Naive thymus-derived CD4-positive, alpha-beta T cell (primary cell): ENCODE results near the gene GCSH. TPM values are rescaled to one million over a fixed set of nuclear protein-coding genes. Genes with fewer than 3 reads are reported as not detected.

Experiments
- ATAC-seq: fragments of 150-1000 bp; cut with Tn5 transposase; 2 replicates; pipeline ENCODE4 v1.10.0; 2021; ENCODE audit warnings: mild to moderate bottlenecking, moderate library complexity
- CTCF ChIA-PET: fragments of 350-600 bp; sonication (Branson Sonifier 250); formaldehyde crosslinking; loops from one replicate; lab custom pipeline; 2021; ENCODE audit warnings: antibody characterized with exemption; lab: Charles Lee
- POLR2A ChIA-PET: fragments of 350-600 bp; sonication (Branson Sonifier 250); formaldehyde crosslinking; loops from one replicate; lab custom pipeline; 2021; ENCODE audit warnings: antibody characterized with exemption, inconsistent platforms; lab: Charles Lee
- DNase-seq, 9 donors: peaks; one replicate each; pipeline versions ENCODE4 v3.0.0 to v3.0.0-alpha.2; 2020 to 2022; ENCODE audit warnings: mixed read lengths in 1 of 9
- H3K27ac ChIP-seq: one replicate; pipeline ENCODE4 v1.7.0; 2013; ENCODE audit warnings: mild to moderate bottlenecking, low read depth, low read length, moderate library complexity
- H3K27me3 ChIP-seq, 2 donors: one replicate each; pipeline ENCODE4 v1.7.0; 2013; ENCODE audit warnings: low read length in 2 of 2, mild to moderate bottlenecking in 2 of 2, moderate library complexity in 2 of 2; ENCODE audit not compliant: control insufficient read depth in 2 of 2, insufficient read depth in 2 of 2
- H3K36me3 ChIP-seq, 3 experiments: 1 replicate in 2 of 3; 2 replicates in 1 of 3; pipeline ENCODE4 v1.7.0; 2013; ENCODE audit warnings: low read length in 3 of 3, mild to moderate bottlenecking in 3 of 3, moderate library complexity in 1 of 3; ENCODE audit not compliant: insufficient read depth in 3 of 3, control insufficient read depth in 2 of 3
- H3K4me1 ChIP-seq, 2 donors: one replicate each; pipeline ENCODE4 v1.7.0; 2013; ENCODE audit warnings: low read length in 2 of 2, mild to moderate bottlenecking in 2 of 2, moderate library complexity in 1 of 2; ENCODE audit not compliant: control insufficient read depth in 2 of 2, insufficient read depth in 2 of 2
- H3K4me3 ChIP-seq: 2 replicates; pipeline ENCODE4 v1.7.0; 2013; ENCODE audit warnings: mild to moderate bottlenecking, low read length
- H3K9me3 ChIP-seq, 3 experiments: 1 replicate in 2 of 3; 2 replicates in 1 of 3; pipeline ENCODE4 v1.7.0; 2013; ENCODE audit warnings: low read length in 3 of 3; ENCODE audit not compliant: control insufficient read depth in 2 of 3
- H3K27ac Mint-ChIP-seq, 9 donors: one replicate each; pipeline ENCODE4 v1.8.0; 2020 to 2022; ENCODE audit warnings: mixed read lengths in 9 of 9, mild to moderate bottlenecking in 8 of 9, moderate library complexity in 5 of 9, inconsistent platforms in 2 of 9
- H3K27me3 Mint-ChIP-seq, 5 donors: one replicate each; pipeline ENCODE4 v1.8.0; 2021 to 2022; ENCODE audit warnings: mixed read lengths in 5 of 5, mild to moderate bottlenecking in 1 of 5
- H3K36me3 Mint-ChIP-seq, 5 donors: one replicate each; pipeline ENCODE4 v1.8.0; 2020 to 2022; ENCODE audit warnings: mixed read lengths in 5 of 5, mild to moderate bottlenecking in 3 of 5, inconsistent platforms in 1 of 5
- H3K4me1 Mint-ChIP-seq, 7 donors: one replicate each; pipeline ENCODE4 v1.8.0; 2020 to 2022; ENCODE audit warnings: mixed read lengths in 7 of 7, mild to moderate bottlenecking in 3 of 7, inconsistent platforms in 1 of 7
- H3K4me3 Mint-ChIP-seq, 10 donors: one replicate each; pipeline ENCODE4 v1.8.0; 2020 to 2022; ENCODE audit warnings: mild to moderate bottlenecking in 10 of 10, mixed read lengths in 10 of 10, moderate library complexity in 6 of 10, inconsistent platforms in 2 of 10
- H3K9me3 Mint-ChIP-seq, 11 donors: one replicate each; pipeline ENCODE4 v1.8.0; 2020 to 2022; ENCODE audit warnings: mixed read lengths in 11 of 11, mild to moderate bottlenecking in 4 of 11, inconsistent platforms in 1 of 11, moderate library complexity in 1 of 11
- intact Hi-C, 2 donors: fragments of 100-400 bp; cut with micrococcal nuclease; formaldehyde crosslinking; loops; one replicate each; pipeline ENCODE4 v1.15.1; 2023
- polyA plus RNA-seq, 2 donors: library from polyadenylated mRNA; unstranded; fragments of 300-500 nt; fragmentation: Illumina TruSeq; gene quantifications; one replicate each; pipeline ENCODE4 v1.2.3, GENCODE V29; 2021
- total RNA-seq, 6 experiments: library from RNA in 5 of 6; stranded (reverse) in 5 of 6; gene quantifications; 1 replicate in 5 of 6; 2 replicates in 1 of 6; pipeline ENCODE4 v1.2.3 and lab custom pipeline; 2021 to 2026

Gene GCSH
- total and polyA plus RNA-seq, 7 experiments from 2014 or later, result 1.5 to 10.7 (median 5.5) TPM

- H3K27me3 Mint-ChIP-seq, result peaks cover 0 to 2% (median 0%) of the 10 kb centered on the region in 5 donors
- Histone ChIP-seq H3K27ac (no peak overlapping the region), H3K4me3 (no peak overlapping the region), H3K9me3 (no peaks in the 10 kb centered on the region), H3K36me3 (no peaks in the 10 kb centered on the region), H3K27me3 (no peaks in the 10 kb centered on the region), H3K4me1 (no peaks in the 10 kb centered on the region)
- H3K27ac Mint-ChIP-seq, result no peak overlapping the region
- ChIA-PET CTCF (no interaction called here), POLR2A (no interaction called here)
- DNase-seq, result no peak
- no peaks in the 10 kb centered on the region for H3K36me3 Mint-ChIP-seq
- intact Hi-C loops, result no loop called here
- no peak for ATAC-seq
- H3K4me3 Mint-ChIP-seq, result no peak overlapping the region
- H3K9me3 Mint-ChIP-seq, result no peaks in the 10 kb centered on the region
- H3K4me1 Mint-ChIP-seq, result peaks cover 0 to 7% (median 0%) of the 10 kb centered on the region in 7 donors
Observed at GRCh38 chr16:81061871-81062608, 34.2 kb downstream of the GCSH start.

GRCh38 chr16:81061307-81061640, 34.9 kb downstream of the GCSH start:
- Mint-ChIP-seq H3K27ac (no peak overlapping the region), H3K4me1 (no peaks in the 10 kb centered on the region)
- ATAC-seq, result no peak

GRCh38 chr16:81060576-81061306, 35.5 kb downstream of the GCSH start:
- no peak overlapping the region for H3K4me3 Mint-ChIP-seq
- Histone ChIP-seq H3K27me3 (no peaks in the 10 kb centered on the region), H3K9me3 (no peaks in the 10 kb centered on the region), H3K4me1 (no peaks in the 10 kb centered on the region), H3K36me3 (no peaks in the 10 kb centered on the region), H3K27ac (no peak overlapping the region), H3K4me3 (no peak overlapping the region)
- no peaks in the 10 kb centered on the region for H3K27me3 Mint-ChIP-seq
- H3K27ac Mint-ChIP-seq, result no peak overlapping the region
- ChIA-PET POLR2A (no interaction called here), CTCF (no interaction called here)
- no peaks in the 10 kb centered on the region for H3K36me3 Mint-ChIP-seq
- ATAC-seq (no peak), DNase-seq (no peak)
- peaks cover 0 to 1% (median 0%) of the 10 kb centered on the region in 11 donors for H3K9me3 Mint-ChIP-seq
- intact Hi-C loops, result no loop called here
- no peaks in the 10 kb centered on the region for H3K4me1 Mint-ChIP-seq

More at GRCh38 chr16:81061307-81061640, 34.9 kb downstream of the GCSH start:
- Mint-ChIP-seq H3K27me3 (no peaks in the 10 kb centered on the region), H3K36me3 (no peaks in the 10 kb centered on the region), H3K9me3 (no peaks in the 10 kb centered on the region), H3K4me3 (no peak overlapping the region)
- Histone ChIP-seq H3K4me1 (no peaks in the 10 kb centered on the region), H3K27ac (no peak overlapping the region), H3K27me3 (no peaks in the 10 kb centered on the region), H3K36me3 (no peaks in the 10 kb centered on the region), H3K4me3 (no peak overlapping the region), H3K9me3 (no peaks in the 10 kb centered on the region)
- CTCF ChIA-PET, result no interaction called here
- intact Hi-C loops, result no loop called here
- no peak for DNase-seq
- POLR2A ChIA-PET, result no interaction called here

- no peak for ATAC-seq
- CTCF ChIA-PET, result no interaction called here
- POLR2A ChIA-PET, result no interaction called here
Observed at GRCh38 chr16:81053761-81054160, 42.4 kb downstream of the GCSH start.

GRCh38 chr16:81042821-81043220, 53.4 kb downstream of the GCSH start:
- no peaks in the 10 kb centered on the region for H3K9me3 ChIP-seq
- H3K36me3 Mint-ChIP-seq, result peaks cover 5 to 46% (median 37%) of the 10 kb centered on the region in 5 donors
- H3K27ac ChIP-seq, result no peak overlapping the region
- H3K27me3 Mint-ChIP-seq, result no peaks in the 10 kb centered on the region
- H3K27ac Mint-ChIP-seq, result peak overlapping the region in 2 of 9 donors; percentile 2 to 47
- no peak overlapping the region for H3K4me3 Mint-ChIP-seq
- CTCF ChIA-PET, result no interaction called here
- no peaks in the 10 kb centered on the region for H3K27me3 ChIP-seq
- no peak overlapping the region for H3K4me3 ChIP-seq
- peaks cover 6 to 32% (median 20%) of the 10 kb centered on the region in 7 donors for H3K4me1 Mint-ChIP-seq
- H3K36me3 ChIP-seq, result peaks cover 10 to 36% (median 12%) of the 10 kb centered on the region in 3 experiments
- POLR2A ChIA-PET, result no interaction called here
- H3K9me3 Mint-ChIP-seq, result peaks cover 0 to 9% (median 0%) of the 10 kb centered on the region in 11 donors
- ATAC-seq (no peak), DNase-seq (no peak)
- H3K4me1 ChIP-seq, result peaks cover 2 to 10% of the 10 kb centered on the region in 2 donors
- intact Hi-C loops, result no loop called here

More at GRCh38 chr16:81053761-81054160, 42.4 kb downstream of the GCSH start:
- Histone ChIP-seq H3K4me3 (no peak overlapping the region), H3K4me1 (no peaks in the 10 kb centered on the region), H3K27ac (no peak overlapping the region), H3K36me3 (no peaks in the 10 kb centered on the region), H3K9me3 (peaks cover 0 to 9% (median 5%) of the 10 kb centered on the region in 3 experiments), H3K27me3 (no peaks in the 10 kb centered on the region)
- intact Hi-C loops, result no loop called here
- H3K27me3 Mint-ChIP-seq, result peaks cover 0 to 6% (median 0%) of the 10 kb centered on the region in 5 donors
- no peak overlapping the region for H3K27ac Mint-ChIP-seq
- H3K4me1 Mint-ChIP-seq, result no peaks in the 10 kb centered on the region
- no peak for DNase-seq
- no peak overlapping the region for H3K4me3 Mint-ChIP-seq
- H3K9me3 Mint-ChIP-seq, result peaks cover 5 to 20% (median 15%) of the 10 kb centered on the region in 11 donors
- H3K36me3 Mint-ChIP-seq, result peaks cover 5 to 12% (median 10%) of the 10 kb centered on the region in 5 donors

- peak overlapping the region in 3 of 9 donors; percentile 10 to 65 (median 59) for H3K27ac Mint-ChIP-seq
- no peaks in the 10 kb centered on the region for H3K27me3 ChIP-seq
- H3K27me3 Mint-ChIP-seq, result no peaks in the 10 kb centered on the region
- intact Hi-C loops, result no loop called here
- DNase-seq (no peak), ATAC-seq (no peak)
- ChIA-PET POLR2A (no interaction called here), CTCF (no interaction called here)
- no peak overlapping the region for H3K27ac ChIP-seq
- peaks cover 5 to 51% (median 37%) of the 10 kb centered on the region in 5 donors for H3K36me3 Mint-ChIP-seq
- peaks cover 13 to 21% of the 10 kb centered on the region in 2 donors for H3K4me1 ChIP-seq
- H3K4me3 ChIP-seq, result no peak overlapping the region
- peaks cover 16 to 43% (median 31%) of the 10 kb centered on the region in 7 donors for H3K4me1 Mint-ChIP-seq
- H3K9me3 Mint-ChIP-seq, result peaks cover 0 to 3% (median 0%) of the 10 kb centered on the region in 11 donors
- no peaks in the 10 kb centered on the region for H3K9me3 ChIP-seq
- no peak overlapping the region for H3K4me3 Mint-ChIP-seq
- peaks cover 10 to 36% (median 12%) of the 10 kb centered on the region in 3 experiments for H3K36me3 ChIP-seq
Observed at GRCh38 chr16:81041696-81042095, 54.5 kb downstream of the GCSH start.
